ENCODE results near the gene UBA1.

UBA1 gene

DNA sequence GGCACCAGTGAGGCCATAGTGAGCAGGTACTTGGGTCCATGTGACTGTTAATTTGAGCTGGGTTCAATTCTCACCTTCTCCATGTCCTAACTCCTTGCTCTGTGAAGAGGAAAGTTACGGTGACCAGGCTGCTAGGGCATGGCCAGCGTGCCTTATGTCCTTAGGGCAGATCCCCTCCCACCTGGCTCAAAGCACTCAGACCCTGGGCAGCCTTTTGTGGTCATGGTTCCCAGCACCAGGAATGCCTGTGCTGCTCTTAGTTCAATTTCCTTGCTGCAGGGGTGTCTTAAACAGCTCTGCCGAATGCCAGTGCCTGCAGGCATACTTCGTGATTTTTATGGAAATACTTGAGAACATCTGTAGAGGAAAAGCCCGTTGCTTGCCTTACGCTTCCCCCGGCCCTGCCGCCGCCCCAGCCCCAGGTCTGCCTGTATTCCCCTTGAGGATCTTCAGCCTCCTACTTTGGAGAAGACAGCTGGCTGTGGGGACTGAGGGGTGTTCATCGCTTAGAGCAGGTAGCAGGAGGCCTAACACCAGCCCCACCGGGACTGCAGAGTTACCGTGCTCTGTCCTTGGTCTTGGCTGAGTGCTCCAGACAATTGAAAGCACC, 21.8 kb downstream of the UBA1 start:
- DNase-seq = no peak

GRCh38 chrX:47216393-47216925, 22.8 kb downstream of the UBA1 start:
- DNase-seq = no peak

- DNase-seq = no peak
Observed at GRCh38 chrX:47217121-47217851, 23.7 kb downstream of the UBA1 start.

DNA sequence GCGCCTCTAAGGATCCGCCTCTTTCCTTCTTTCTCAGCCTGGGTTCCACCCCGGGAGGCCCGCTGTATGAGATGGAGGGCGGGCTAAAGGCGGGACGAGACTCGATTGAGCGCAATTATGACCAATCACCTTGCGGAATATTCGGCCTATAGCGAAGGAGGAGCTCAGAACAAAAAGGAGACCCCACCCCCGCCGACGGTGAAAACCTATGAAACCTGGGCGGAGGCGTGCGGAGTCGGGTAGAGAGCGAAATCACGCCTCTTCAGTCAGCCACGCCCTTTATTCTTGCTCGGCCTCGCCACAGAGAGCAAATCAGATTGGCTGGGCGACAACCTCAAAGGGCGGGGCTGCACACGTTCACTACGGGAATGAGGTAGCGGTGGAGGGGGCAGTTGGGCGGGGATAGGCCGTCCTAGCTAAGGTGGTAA, 24.2 kb downstream of the UBA1 start:
- DNase-seq = peak; percentile 98

DNA sequence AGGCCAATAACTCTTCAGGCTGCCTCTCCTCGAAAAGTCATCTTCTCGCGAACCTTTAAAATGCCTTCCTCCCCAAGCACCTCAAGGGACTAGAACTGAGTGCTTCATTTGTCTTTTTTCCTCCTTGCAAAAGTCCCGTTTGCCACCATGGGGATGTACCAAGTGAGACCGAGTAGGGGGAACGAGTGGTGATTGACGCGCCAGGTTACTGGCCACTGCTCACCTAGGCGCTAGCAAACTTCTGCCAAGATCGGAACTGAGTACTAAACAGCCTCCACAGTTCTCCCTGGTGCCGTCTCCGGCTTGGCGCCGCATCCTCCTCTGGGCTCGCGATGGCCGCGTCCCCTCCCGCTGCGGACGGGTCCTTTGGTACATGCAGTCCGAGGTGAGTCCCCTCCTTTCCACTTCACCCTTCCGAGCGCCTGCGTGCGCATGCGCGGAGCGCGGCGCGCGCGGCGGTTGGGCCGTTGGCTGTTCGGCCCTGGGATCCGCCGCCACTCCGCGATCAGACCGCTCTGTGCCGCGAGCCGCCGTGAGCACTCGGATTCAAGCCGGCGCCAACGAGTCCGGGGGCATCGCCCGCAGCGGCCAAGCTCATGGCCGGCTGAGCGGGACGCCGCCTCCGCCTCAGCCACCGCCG, 24.8 kb downstream of the UBA1 start, which contains the start of gene CDK16:
CDK16 (plus strand) TSS at position 402 of the 640 bp plus-strand sequence. CDS start 4,877 bp downstream, outside the sequence.
- DNase-seq = peak; percentile 65

DNA sequence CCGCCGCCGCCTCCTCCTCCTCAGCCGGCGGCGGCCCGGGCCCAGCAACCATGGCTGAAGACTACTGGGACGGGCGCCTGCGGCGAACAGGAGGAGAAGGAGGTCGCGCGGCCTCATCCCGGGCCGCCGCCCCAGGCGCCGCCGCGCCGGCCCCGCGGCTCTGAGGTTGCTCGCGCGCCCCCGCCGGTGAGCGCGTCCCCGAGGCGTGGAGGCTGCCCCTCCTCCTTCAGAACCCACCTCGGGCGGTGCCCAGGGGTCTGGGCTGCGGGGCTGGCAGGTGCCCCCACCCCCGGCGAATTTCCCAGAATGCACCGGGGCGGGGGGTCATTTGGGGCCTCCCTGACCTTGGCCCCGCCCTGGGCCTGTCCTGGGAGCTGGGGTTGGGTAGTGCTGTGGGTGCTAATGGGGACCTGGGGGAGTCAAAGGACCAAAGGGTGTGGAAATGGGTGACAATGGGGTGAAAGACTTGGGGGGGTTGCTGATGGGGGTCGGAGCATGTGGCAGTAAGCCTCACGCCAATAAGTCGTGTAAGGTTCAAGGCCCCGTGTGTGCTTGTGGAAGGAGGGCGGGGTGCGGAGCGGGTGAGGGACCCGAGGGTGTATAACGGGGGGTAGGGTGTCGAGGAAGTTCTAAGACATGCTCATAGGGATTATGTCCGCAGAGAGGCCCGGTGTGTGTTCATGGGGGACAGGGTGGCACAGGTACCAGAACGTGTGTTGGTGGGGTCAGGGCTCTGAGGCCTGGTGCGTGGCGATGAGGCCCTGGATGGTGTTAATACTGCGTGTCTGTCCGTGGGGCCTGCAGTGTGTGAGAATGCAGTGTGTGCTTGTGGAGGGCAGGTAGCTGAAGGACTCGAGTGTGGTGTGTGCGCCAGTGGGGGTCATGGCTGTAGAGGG, 25.5 kb downstream of the UBA1 start:
- no peak for DNase-seq

DNA sequence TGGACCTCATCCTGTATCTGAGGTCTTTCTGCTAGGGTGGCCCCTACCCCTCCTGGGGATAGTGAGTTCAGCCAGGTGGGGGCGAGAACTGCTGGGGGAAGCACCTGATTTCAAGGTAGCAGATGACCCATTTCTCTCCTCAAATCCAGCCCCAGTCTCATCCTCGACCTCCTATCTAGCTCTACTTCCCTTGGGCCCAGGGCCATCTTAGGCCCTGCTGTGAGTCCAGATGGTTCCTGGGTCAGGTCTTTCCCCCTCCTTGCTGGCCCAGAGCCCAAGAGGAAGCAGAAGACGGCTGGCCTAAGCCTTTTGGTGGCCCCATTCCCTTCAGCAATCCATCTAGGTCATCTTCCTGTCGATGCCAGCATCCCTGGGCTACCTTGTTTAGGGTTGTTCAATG, 28.1 kb downstream of the UBA1 start:
- DNase-seq = no peak

- no peak for DNase-seq
Observed at GRCh38 chrX:47222751-47223350, 29.2 kb downstream of the UBA1 start.

DNA sequence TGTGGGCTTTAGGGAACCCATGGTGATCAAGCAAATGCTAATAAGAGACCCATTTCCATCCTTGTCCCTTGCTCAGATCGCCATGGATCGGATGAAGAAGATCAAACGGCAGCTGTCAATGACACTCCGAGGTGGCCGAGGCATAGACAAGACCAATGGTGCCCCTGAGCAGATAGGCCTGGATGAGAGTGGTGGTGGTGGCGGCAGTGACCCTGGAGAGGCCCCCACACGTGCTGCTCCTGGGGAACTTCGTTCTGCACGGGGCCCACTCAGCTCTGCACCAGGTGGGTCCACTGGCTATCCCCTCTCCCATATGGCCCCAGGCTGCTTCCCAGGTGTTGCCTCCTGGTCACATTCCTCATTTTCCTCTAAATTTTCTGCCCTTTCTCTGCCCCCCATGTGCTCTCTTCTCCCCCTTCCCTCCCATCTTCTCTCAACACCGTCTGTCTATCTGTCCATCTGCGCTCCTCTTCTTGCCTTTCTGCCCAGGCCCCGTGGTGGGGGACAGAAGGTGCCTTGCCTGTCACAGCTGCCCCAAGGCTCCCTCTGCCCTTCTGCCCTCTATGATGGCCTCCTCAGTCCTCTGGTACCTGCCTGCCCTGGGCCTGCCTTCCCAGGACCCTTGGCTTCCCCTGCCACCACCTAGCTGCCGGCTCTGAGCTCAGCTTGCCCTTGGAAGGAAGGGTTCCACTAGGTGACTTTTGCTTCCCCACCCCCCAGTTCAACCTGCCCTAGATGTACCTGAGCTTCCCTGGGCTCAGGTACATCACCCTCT, 30.0 kb downstream of the UBA1 start:
- DNase-seq = no peak

GRCh38 chrX:47224266-47224895, 30.8 kb downstream of the UBA1 start:
- DNase-seq = no peak

DNA sequence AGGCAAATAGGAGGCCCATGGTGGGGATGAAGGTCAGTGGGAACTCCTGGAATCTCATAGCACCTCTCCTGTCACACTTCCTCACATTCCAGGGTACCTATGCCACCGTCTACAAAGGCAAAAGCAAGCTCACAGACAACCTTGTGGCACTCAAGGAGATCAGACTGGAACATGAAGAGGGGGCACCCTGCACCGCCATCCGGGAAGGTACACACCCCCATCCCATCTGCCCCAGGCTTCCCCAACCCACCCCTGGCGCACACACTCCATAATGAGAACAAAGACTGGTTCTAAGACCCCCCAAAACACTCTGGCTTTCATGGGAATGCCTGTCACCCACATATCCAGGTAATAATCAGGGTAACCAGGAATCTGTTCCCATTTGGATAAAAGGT, 31.3 kb downstream of the UBA1 start:
- DNase-seq = no peak

GRCh38 chrX:47226071-47226470, 32.4 kb downstream of the UBA1 start:
- DNase-seq = no peak

DNA sequence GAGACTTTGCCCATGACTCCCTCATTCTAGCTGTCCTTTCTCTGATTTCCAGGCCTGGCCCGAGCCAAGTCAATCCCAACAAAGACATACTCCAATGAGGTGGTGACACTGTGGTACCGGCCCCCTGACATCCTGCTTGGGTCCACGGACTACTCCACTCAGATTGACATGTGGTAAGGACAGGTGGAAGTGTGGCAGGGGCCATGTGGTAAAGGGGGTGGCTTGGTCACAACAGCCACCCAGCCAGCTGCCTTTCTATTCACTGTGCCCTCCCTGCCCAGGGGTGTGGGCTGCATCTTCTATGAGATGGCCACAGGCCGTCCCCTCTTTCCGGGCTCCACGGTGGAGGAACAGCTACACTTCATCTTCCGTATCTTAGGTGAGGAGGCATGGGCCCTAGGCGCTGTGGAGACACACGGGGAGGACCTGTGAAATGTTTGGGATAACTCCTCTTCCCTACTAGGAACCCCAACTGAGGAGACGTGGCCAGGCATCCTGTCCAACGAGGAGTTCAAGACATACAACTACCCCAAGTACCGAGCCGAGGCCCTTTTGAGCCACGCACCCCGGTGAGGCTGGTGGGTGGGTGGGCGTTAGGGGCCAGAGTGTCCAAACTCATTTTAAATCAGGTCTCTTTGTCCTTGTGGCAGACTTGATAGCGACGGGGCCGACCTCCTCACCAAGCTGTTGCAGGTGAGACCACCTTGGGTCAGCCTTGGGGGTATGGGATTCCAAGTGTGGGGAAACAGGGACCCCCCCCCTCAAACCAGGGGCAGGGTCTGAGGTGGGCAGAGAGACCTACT, 33.1 kb downstream of the UBA1 start:
- no peak for DNase-seq

GRCh38 chrX:47227334-47227583, 33.6 kb downstream of the UBA1 start:
- no peak for DNase-seq

DNA sequence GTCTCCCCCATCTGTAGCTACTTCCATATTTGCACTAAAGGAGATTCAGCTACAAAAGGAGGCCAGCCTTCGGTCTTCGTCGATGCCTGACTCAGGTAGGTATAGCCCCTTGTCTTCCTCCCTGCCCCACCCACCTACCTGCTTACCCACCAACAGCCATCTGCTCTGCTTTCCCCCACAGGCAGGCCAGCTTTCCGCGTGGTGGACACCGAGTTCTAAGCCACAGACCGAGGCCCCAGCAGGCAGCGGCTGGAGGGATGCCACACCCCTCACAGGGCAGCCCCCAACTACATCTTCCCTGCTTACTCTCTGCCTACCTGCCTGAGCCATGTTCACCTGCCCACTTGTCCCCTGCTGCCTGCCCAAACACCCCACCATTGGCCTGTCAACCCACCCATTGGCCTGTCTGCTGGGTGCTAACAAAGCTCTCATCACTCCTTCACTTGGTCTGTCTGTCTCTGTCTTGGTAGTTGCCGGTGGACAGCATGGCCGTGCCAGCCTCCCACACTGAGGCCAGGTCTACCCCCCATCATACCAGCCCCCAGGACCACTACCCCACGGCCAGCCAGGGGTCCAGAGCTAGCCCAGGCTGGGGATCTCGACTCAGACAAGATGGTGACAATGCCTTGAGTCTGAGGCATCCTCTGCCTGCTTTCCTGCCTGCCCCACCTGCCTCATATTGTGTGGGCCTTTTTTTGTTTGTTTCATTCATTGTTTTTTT, 35.1 kb downstream of the UBA1 start:
- no peak for DNase-seq

DNA sequence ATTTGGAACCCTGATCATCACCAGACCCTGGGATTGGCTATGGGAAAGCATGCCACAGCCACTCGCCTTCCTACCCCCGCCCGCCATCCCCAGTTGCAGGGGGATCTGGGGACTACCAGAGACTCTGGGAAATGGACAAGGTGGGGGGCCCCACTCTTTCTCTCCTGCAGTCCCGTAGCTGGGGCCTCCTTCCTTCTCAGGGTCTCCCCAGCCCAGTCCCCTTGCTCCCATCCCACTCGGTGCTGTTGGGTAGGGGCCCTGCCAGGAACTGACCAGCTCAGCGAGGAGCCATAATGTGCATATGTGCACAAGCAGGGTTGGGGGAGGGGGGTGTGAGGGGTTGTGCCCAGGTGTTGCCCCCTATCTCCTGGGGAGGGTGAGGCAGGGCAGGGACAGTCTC, 35.8 kb downstream of the UBA1 start:
- DNase-seq = no peak

- DNase-seq = no peak
Observed at GRCh38 chrX:47230136-47230868, 36.7 kb downstream of the UBA1 start.

GRCh38 chrX:47231167-47231566, 37.5 kb downstream of the UBA1 start:
- no peak for DNase-seq

GRCh38 chrX:47232197-47232802, 38.7 kb downstream of the UBA1 start:
- no peak for DNase-seq

All from NCI-H1694 treated with DMSO at 0.1 percent for 48 hours (cell line).